H1 (cell line): Measurements from ENCODE around the gene SPECC1. TPM values are rescaled to one million over a fixed set of nuclear protein-coding genes. Genes with fewer than 3 reads are reported as not detected.

Experiments used
- CHD7 ChIP-seq: fragments of 300-600 bp; sonication (generic); IDR thresholded peaks from 2 replicates; pipeline ENCODE4 v1.7.1; 2012; ENCODE audit warnings: low read length, moderate library complexity, mild to moderate bottlenecking, inconsistent platforms; ENCODE audit not compliant: insufficient replicate concordance
- JUN ChIP-seq: IDR thresholded peaks from 2 replicates; pipeline ENCODE4 v1.6.1; 2011; ENCODE audit warnings: low read depth, mild to moderate bottlenecking, improper control_type of control experiment, low read length
- polyA plus RNA-seq, 7 experiments: library from polyadenylated mRNA; depleted of rRNA in 3 of 7; stranded (reverse) in 5 of 7; unstranded in 2 of 7; fragments of >200 nt in 5 of 7; fragments of 200-250 nt in 2 of 7; gene quantifications; 1 replicate in 5 of 7; 2 replicates in 1 of 7; 4 replicates in 1 of 7; pipeline versions ENCODE4 v1.2.1 to v1.2.3, GENCODE V29; 2011 to 2013; ENCODE audit warnings: missing spikeins in 2 of 7, mixed read lengths in 2 of 7
- total RNA-seq: library from RNA; stranded (reverse); fragmentation: NEBNext Ultra II Directional; extraction: Animal tissue kit (Norgen Biotek cat#: 25700); gene quantifications from 2 replicates; pipeline ENCODE4 v1.2.1, GENCODE V29; 2021

SPECC1 gene
- total and polyA plus RNA-seq, 2 of the 8 experiments (the other 6 are each of a cell fraction or from before 2014, with no cell fraction given), result 35.8 to 87.9 TPM

GRCh38 chr17:20171741-20172365 lies 162.7 kb downstream of the SPECC1 start (continued):
- no peak for TF ChIP-seq CHD7
- TF ChIP-seq JUN, result no peak
- TF ChIP-seq, all 59 proteins: peak for 0
